ENCODE measurements around the gene MPO.

DNA sequence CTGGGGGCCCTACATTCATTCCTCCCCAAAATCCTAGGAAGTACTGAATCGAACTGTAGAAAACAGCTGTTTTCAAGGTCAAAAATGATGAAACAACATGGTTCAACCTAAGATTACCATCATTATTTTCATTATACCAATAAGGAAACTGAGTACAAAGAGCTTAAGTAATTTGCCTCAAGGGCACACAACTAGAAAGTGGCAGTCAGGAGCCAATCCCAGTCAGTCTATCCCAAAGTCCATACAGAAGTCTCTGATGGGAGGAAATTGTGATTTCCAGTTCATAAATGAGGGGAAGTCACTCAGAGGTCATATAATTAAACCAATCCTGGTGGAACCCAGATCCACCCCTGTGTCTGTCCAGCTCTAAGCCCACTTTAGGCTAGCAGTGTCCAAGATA, 34.0 kb downstream of the MPO start:
- TF ChIP-seq, protein P1, sequence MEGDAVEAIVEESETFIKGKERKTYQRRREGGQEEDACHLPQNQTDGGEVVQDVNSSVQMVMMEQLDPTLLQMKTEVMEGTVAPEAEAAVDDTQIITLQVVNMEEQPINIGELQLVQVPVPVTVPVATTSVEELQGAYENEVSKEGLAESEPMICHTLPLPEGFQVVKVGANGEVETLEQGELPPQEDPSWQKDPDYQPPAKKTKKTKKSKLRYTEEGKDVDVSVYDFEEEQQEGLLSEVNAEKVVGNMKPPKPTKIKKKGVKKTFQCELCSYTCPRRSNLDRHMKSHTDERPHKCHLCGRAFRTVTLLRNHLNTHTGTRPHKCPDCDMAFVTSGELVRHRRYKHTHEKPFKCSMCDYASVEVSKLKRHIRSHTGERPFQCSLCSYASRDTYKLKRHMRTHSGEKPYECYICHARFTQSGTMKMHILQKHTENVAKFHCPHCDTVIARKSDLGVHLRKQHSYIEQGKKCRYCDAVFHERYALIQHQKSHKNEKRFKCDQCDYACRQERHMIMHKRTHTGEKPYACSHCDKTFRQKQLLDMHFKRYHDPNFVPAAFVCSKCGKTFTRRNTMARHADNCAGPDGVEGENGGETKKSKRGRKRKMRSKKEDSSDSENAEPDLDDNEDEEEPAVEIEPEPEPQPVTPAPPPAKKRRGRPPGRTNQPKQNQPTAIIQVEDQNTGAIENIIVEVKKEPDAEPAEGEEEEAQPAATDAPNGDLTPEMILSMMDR (IDR thresholded peaks at IDR 0.05; ENCODE audit: low read depth, low read length, missing input control): no peak
- TF ChIP-seq RAD21 (IDR thresholded peaks at IDR 0.05) (no peak), JUND (IDR thresholded peaks at IDR 0.05) (no peak), EGR1 (IDR thresholded peaks at IDR 0.05; ENCODE audit: low read depth in 2 of 2) (no peak), TAF1 (conservative IDR thresholded peaks at IDR 0.05) (no peak), RXRA (IDR thresholded peaks at IDR 0.05) (no peak), FOXA2 (IDR thresholded peaks at IDR 0.05) (no peak)
- TF ChIP-seq, protein P2, sequence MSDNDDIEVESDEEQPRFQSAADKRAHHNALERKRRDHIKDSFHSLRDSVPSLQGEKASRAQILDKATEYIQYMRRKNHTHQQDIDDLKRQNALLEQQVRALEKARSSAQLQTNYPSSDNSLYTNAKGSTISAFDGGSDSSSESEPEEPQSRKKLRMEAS (IDR thresholded peaks at IDR 0.05): no peak

All from liver (tissue), 3 donors.